ENCODE results near the gene PIK3R1. TPM values are rescaled to one million over a fixed set of nuclear protein-coding genes. Genes with fewer than 3 reads are reported as not detected.
A peak's percentile ranks its signal among the peaks of the same experiment; 100 is the strongest.

The PIK3R1 gene
- total RNA-seq, 1 experiment from 2014 or later: 26.0 TPM

DNA sequence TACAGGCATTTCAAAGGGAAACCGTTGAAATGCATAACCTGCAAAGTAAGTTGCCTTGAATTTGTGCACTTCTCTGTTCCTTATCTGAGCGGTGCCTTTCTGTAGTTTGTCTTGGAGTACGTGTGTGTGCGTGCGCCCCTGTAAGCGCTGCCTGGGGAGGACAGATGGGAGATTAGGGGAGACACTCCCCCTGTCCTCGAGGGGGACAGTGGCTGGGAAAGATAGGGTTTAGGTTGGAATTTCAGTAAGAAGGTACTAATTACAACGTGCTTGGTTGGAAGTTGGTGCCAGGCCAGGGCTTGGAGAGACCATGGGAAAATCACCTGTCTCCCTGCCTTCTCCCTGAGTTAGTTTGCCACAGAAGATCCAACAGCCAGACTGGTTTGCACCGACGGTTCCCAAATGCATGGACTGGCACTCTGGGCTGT lies 73.2 kb downstream of the PIK3R1 start:
- peak overlapping the region; percentile 56 for H3K4me3 ChIP-seq
- no peaks in the 10 kb centered on the region; the same call in none of the 2 replicates for H3K36me3 ChIP-seq
- H3K9me3 ChIP-seq (replicated peaks): no peaks in the 10 kb centered on the region
- H3K27me3 ChIP-seq: no peaks in the 10 kb centered on the region
- peaks cover 11% of the 10 kb centered on the region; the same call in 1 of the 2 replicates for H3K4me1 ChIP-seq
- H3K27ac ChIP-seq: no peak overlapping the region
- peak in 1 of 2 experiments; percentile 3 for DNase-seq

DNA sequence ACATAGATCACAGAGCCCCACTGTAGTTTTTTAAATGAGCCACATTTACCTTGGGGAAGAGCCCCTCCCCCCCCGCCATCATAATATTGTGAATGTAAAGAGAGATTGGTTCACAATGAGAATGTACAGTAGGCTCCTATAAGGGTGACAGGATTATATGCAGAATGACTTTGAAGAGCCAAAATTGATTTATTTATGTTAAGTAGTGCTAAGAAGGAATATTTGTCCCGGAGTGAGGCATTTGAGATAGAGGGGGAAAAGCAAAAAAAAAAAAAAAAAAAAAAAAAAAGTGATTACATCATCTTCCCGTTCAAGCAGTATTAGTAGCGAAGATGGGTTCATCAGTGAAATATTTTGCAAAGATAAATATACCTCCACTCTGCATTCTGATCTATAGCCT lies 73.9 kb downstream of the PIK3R1 start:
- no peaks in the 10 kb centered on the region for H3K9me3 ChIP-seq (replicated peaks)
- peaks cover 11% of the 10 kb centered on the region; the same call in 1 of the 2 replicates for H3K4me1 ChIP-seq
- peaks cover 4% of the 10 kb centered on the region for H3K36me3 ChIP-seq
- no peak overlapping the region for H3K4me3 ChIP-seq
- H3K27me3 ChIP-seq: no peaks in the 10 kb centered on the region
- H3K27ac ChIP-seq: no peak overlapping the region
- DNase-seq: no peak

DNA sequence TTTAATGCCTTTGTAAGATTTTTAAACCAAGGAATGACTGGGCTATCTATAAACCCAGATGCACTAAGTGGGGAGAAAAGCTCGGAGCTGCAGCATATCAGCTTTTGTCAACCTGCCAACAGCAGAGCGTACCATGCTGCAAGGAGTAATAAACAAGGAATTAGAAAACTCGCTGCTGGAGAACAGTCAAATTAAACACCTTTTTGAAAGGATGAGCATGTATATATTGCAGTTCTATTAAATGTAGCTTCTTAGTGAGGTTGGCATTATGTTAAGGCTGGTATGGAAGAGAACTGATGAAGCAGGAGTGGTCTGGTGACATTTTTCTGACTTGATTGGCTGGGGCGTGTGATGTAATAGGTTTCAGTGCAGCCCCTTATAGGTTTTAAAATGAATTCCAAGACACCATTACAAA lies 74.7 kb downstream of the PIK3R1 start:
- Histone ChIP-seq H3K27ac (no peak overlapping the region), H3K4me1 (peaks cover 11% of the 10 kb centered on the region; the same call in 1 of the 2 replicates), H3K27me3 (no peaks in the 10 kb centered on the region), H3K4me3 (no peak overlapping the region), H3K36me3 (peaks cover 5% of the 10 kb centered on the region), H3K9me3 (replicated peaks) (no peaks in the 10 kb centered on the region)
- DNase-seq: no peak

DNA sequence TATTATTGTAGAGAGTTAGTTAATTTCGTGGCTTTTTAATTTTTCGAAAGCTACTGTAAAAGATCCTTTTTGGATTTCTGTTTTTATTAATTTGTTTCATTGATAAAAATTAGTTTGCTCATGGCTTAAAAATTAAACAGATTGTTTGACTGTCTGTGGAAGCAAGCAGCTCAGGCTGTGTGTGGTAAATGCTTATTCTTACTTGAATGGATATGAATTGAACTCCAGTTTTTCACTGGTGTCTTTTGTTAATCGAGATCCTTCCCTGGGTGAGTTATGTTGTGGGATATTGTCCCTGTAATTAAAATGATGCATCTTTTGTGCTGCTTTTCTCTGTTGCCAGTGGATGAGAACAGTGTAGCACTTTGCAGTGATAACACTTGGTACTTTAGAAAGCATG lies 75.3 kb downstream of the PIK3R1 start:
- no peak for DNase-seq
- Histone ChIP-seq H3K27me3 (no peaks in the 10 kb centered on the region), H3K27ac (no peak overlapping the region), H3K9me3 (replicated peaks) (no peaks in the 10 kb centered on the region), H3K4me1 (peaks cover 11% of the 10 kb centered on the region; the same call in 1 of the 2 replicates), H3K36me3 (peaks cover 9% of the 10 kb centered on the region), H3K4me3 (no peak overlapping the region)

DNA sequence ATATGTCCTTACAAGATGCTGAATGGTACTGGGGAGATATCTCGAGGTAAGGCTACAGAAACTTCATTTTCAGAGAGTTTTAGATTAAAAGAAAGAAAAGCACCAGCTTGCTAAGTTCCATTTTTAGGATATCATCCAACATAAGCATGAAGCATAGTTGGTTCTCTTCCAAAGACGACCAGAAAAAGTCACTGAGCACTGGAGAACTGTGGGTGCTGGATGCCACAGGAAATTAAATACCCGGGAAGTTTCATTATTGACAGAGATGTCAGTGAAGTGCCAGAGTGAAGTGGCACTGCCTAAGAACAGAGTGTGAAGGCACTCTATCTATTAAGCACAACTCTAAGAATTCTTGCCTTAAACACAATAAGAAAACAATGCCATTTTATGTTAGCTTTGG lies 76.8 kb downstream of the PIK3R1 start:
- no peak overlapping the region for H3K4me3 ChIP-seq
- H3K9me3 ChIP-seq (replicated peaks): no peaks in the 10 kb centered on the region
- H3K27ac ChIP-seq: no peak overlapping the region
- H3K27me3 ChIP-seq: no peaks in the 10 kb centered on the region
- peaks cover 11% of the 10 kb centered on the region for H3K36me3 ChIP-seq
- DNase-seq: no peak
- peaks cover 7% of the 10 kb centered on the region; the same call in 1 of the 2 replicates for H3K4me1 ChIP-seq

DNA sequence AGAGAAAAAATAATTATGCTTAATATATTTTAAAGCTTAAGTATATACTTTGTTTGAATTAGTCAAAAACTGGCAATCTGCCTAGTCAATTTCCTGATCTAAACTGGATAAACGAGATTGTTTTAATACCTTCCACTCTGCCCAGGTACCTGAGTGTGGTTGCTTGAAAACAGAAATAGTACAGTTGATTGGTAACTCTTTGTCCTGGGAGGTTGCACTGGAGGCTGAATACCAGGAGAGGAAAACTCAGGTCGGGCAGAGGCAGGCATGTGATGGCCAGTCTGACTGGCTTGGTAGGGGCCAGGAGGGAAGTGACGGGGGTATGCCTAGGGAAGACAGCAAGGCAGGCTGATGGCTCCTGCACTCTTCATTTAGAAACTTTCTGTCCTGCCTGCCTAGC lies 80.2 kb downstream of the PIK3R1 start:
- no peaks in the 10 kb centered on the region for H3K9me3 ChIP-seq (replicated peaks)
- no peak for DNase-seq
- no peaks in the 10 kb centered on the region for H3K4me1 ChIP-seq
- no peaks in the 10 kb centered on the region for H3K27me3 ChIP-seq
- no peak overlapping the region for H3K4me3 ChIP-seq
- no peak overlapping the region for H3K27ac ChIP-seq
- peaks cover 11% of the 10 kb centered on the region for H3K36me3 ChIP-seq

DNA sequence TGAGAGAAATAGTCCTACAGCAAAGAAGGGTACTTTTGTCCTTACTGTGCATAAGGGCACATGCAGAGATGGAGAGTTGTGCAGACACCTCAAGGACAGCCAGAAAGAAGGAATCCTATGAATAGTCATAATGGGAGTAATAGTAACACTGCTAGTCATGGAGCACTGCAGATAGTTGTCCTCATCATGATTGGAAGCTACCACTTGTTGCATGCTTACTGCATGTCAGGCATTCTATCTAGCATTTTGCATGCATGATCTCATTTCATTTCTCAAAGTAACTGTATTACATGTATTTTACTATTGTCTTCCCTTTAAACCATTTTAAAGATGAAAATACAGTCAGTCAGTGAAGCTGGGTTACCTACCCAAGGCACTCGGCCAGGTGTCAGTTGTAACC lies 81.3 kb downstream of the PIK3R1 start:
- no peaks in the 10 kb centered on the region for H3K4me1 ChIP-seq
- H3K9me3 ChIP-seq (replicated peaks): no peaks in the 10 kb centered on the region
- no peak for DNase-seq
- peaks cover 11% of the 10 kb centered on the region for H3K36me3 ChIP-seq
- H3K27me3 ChIP-seq: no peaks in the 10 kb centered on the region
- no peak overlapping the region for H3K27ac ChIP-seq
- H3K4me3 ChIP-seq: no peak overlapping the region

DNA sequence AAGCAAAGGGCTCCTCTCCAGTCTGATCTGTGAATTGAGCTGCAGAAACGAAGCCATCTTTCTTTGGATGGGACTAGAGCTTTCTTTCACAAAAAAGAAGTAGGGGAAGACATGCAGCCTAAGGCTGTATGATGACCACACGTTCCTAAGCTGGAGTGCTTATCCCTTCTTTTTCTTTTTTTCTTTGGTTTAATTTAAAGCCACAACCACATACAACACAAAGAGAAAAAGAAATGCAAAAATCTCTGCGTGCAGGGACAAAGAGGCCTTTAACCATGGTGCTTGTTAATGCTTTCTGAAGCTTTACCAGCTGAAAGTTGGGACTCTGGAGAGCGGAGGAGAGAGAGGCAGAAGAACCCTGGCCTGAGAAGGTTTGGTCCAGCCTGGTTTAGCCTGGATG lies 82.1 kb downstream of the PIK3R1 start:
- no peak overlapping the region for H3K4me3 ChIP-seq
- H3K9me3 ChIP-seq (replicated peaks): no peaks in the 10 kb centered on the region
- H3K27ac ChIP-seq: no peak overlapping the region
- H3K4me1 ChIP-seq: no peaks in the 10 kb centered on the region
- DNase-seq: no peak
- no peaks in the 10 kb centered on the region for H3K27me3 ChIP-seq
- H3K36me3 ChIP-seq: peaks cover 11% of the 10 kb centered on the region

DNA sequence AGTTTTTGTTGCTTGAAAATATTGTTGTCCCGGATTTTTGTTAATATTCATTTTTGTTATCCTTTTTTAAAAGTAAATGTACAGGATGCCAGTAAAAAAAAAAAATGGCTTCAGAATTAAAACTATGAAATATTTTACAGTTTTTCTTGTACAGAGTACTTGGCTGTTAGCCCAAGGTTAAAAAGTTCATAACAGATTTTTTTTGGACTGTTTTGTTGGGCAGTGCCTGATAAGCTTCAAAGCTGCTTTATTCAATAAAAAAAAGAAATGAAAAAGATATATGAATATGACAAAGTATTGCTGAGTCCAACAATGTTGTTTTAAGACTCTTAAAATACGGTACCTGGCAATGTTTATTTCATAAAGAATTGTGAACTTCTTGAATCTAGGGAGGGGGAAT lies 82.9 kb downstream of the PIK3R1 start:
- Histone ChIP-seq H3K9me3 (replicated peaks) (no peaks in the 10 kb centered on the region), H3K4me1 (no peaks in the 10 kb centered on the region; the same call in 1 of the 2 replicates), H3K27ac (no peak overlapping the region), H3K36me3 (peaks cover 11% of the 10 kb centered on the region), H3K4me3 (no peak overlapping the region), H3K27me3 (no peaks in the 10 kb centered on the region)
- DNase-seq: no peak

DNA sequence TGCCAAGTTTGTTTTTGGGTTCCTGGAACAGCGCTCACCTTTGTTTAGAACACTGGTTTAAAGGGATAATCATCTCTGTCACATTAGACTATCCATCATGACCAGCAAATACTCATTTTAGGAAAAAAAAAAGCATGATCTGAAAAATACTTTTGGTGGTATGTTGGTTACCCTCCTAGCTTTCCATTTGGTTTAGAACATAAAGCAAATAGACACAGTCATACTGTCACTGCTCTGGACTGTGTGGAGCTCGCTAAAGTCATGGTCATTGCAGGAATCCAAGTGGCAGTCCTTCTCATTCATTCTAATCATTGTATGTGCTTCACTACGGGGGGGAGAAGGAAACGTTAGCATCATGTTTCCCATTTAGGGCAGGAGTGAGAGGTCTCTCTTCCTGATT lies 83.5 kb downstream of the PIK3R1 start:
- Histone ChIP-seq H3K27me3 (no peaks in the 10 kb centered on the region), H3K4me1 (no peaks in the 10 kb centered on the region; the same call in 1 of the 2 replicates), H3K36me3 (peaks cover 10% of the 10 kb centered on the region), H3K4me3 (no peak overlapping the region), H3K9me3 (replicated peaks) (no peaks in the 10 kb centered on the region), H3K27ac (no peak overlapping the region)
- no peak for DNase-seq

DNA sequence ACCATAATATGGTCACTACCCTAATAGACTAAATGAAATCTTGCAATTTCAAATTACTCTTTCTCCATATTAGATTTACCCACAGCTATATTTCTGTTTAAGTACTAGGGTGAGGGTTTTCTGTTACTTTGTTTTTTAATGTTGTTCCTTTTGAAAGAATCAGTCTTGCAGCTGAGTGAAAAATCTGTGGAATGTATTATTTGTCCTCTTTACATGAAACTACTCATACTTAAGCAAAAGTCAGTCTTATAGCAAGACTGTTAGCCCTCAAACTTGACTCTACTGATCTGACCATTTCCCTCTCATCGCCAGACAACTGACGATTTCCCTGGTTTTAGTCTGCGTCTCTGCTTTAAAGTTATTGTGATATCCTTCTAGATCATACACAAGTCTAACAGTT lies 84.0 kb downstream of the PIK3R1 start:
- Histone ChIP-seq H3K9me3 (replicated peaks) (no peaks in the 10 kb centered on the region), H3K27ac (no peak overlapping the region), H3K4me1 (no peaks in the 10 kb centered on the region; the same call in 1 of the 2 replicates), H3K4me3 (no peak overlapping the region), H3K36me3 (peaks cover 7% of the 10 kb centered on the region), H3K27me3 (no peaks in the 10 kb centered on the region)
- DNase-seq: no peak

DNA sequence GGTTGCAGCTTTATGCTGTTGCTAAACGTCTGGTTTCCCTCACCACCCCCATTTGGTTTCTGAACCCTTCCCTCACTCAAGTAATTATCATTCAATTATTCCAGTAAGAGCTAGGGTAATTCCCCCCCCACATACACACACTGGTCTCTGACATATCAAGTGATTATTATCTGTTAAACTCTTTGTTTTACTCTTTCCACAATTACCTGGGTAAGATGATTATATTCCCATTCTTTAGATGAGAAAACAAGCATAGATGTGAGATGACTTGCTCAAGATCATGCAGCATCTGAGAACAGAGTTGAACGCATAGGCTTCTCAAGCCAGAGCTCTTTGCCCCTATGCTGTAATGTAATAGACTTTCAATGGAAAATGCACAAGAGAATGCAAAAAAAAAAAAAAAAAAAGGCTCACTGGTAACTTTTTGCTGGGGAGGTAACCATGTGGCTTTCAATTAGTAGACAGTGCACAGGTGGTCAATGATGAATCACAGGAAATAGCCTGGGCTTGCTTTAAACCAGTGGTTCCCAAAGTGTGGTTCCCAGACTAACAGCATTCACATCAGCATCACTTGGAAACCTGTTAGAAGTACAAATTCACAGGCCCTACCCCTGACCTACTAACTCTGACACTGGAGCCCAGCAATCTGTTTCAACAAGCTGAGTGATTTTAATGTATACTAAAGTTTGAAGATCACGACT lies 87.6 kb downstream of the PIK3R1 start:
- H3K27me3 ChIP-seq: no peaks in the 10 kb centered on the region
- H3K27ac ChIP-seq: no peak overlapping the region
- no peaks in the 10 kb centered on the region for H3K36me3 ChIP-seq
- peak in 1 of 2 experiments; percentile 27 for DNase-seq
- H3K9me3 ChIP-seq (replicated peaks): no peaks in the 10 kb centered on the region
- no peaks in the 10 kb centered on the region; the same call in 1 of the 2 replicates for H3K4me1 ChIP-seq
- no peak overlapping the region for H3K4me3 ChIP-seq

DNA sequence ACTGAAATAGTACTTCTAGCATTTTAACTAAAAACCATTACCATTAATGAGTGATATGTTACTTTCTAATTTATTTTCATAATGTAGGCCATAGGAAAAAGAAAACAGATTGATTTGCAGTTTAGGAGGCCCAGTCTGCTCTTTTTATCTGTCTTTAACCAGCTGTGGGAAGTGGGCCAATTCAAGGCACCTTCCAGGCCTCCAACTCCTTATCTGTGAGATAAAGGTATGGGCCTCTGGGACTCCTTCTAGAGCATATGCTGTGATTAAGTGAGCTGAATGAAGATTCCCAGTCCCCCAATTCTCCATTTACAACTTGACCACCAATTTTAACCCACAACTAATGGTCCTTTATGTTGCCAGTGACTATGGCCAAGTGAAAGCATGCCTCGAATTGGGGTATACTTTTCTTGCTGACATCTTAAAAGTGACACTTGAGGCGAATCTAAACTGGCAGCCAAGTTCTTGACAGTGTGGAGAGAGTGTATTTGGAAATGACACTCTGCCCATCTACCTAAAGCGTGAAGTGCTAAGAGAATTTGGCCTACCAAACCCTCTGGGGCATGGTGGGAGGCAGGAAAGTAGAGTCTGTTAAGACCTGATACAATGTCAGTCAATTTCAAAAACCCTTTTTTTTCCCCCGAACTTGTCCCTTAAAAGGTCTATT lies 88.3 kb downstream of the PIK3R1 start:
- Histone ChIP-seq H3K36me3 (no peaks in the 10 kb centered on the region), H3K9me3 (replicated peaks) (no peaks in the 10 kb centered on the region), H3K27ac (no peak overlapping the region), H3K4me3 (no peak overlapping the region), H3K27me3 (no peaks in the 10 kb centered on the region), H3K4me1 (no peaks in the 10 kb centered on the region; the same call in 1 of the 2 replicates)
- no peak for DNase-seq

DNA sequence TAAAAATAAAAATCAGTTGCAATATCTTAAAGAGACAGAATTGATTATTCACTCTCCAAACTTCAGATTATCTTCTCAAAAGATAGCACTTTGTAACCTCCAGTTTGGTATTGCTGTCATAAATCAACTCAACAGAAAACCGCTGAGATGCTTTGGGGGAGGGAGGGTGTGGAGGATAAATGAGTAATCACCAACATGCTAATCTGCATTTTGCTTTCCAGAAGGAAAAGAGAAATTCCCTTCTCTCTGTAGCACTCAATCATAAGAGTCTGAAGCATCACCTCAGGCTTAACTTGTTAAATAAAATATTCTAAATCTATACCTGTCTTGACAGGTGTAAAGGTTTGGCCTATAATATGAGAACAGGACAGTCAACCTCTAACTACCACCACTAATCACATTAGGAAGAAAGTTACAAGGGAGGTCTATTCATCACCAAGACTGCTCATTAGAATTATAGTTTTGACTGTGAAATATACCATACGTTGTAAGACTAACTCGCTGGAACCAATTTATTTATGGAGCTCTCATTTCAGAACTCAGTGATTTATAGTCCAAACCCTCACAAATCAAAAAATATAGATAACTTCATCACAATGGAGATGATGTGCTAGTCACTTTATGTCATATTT lies 89.0 kb downstream of the PIK3R1 start:
- DNase-seq: no peak
- H3K27me3 ChIP-seq: no peaks in the 10 kb centered on the region
- no peaks in the 10 kb centered on the region; the same call in 1 of the 2 replicates for H3K4me1 ChIP-seq
- H3K9me3 ChIP-seq (replicated peaks): no peaks in the 10 kb centered on the region
- no peak overlapping the region for H3K4me3 ChIP-seq
- no peak overlapping the region for H3K27ac ChIP-seq
- no peaks in the 10 kb centered on the region for H3K36me3 ChIP-seq

DNA sequence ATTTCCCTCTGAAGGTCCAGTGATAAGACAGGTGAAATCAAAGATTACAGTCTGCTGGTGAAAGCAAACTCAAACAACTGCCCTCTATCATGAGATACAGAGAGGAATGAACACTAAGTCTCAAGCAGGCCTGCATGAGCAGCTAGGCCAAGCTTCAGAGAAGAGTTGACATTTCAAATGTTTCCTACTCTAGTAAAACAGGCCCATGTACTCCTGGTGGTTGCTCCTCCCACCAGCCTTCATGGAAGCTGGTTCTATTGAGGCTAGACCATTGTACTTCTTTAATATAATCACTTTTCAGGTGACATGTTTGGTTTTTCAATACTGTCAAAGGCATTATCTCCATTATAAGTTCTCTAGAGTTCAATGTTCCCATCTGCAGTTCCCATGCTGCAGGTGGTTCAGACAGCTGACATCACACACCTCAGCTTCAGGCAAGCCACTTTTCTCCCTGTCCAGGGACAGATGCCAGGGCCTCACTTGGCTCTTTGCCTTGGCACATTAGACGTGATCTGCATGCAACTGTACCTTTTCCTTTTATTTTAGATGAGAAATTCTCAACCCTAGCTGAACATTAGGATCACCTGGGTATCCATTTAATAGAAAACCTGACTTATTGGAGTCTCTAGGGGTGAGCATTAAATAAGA lies 89.8 kb downstream of the PIK3R1 start:
- H3K27ac ChIP-seq: no peak overlapping the region
- H3K27me3 ChIP-seq: no peaks in the 10 kb centered on the region
- no peak for DNase-seq
- H3K4me1 ChIP-seq: no peaks in the 10 kb centered on the region; the same call in 1 of the 2 replicates
- no peaks in the 10 kb centered on the region for H3K36me3 ChIP-seq
- H3K4me3 ChIP-seq: no peak overlapping the region
- no peaks in the 10 kb centered on the region for H3K9me3 ChIP-seq (replicated peaks)
